ENCODE data around the gene IFITM10. TPM values are rescaled to one million over a fixed set of nuclear protein-coding genes. Genes with fewer than 3 reads are reported as not detected.
A peak's percentile ranks its signal among the peaks of the same experiment; 100 is the strongest.

IFITM10 gene
- total RNA-seq, 1 experiment from 2014 or later, result 18.0 TPM

GRCh38 chr11:1744891-1745700, 5.3 kb downstream of the IFITM10 start:
- DNase-seq (ENCODE audit: low read depth, low spot score) (no peak), ATAC-seq (no peak)
- intact Hi-C loops (cut with micrococcal nuclease; ENCODE audit: unreplicated experiment) (no loop called here), in situ Hi-C loops (cut with HindIII; ENCODE audit: low pct_unique_long_range_greater_than_20kb, low sequenced_read_pairs) (no loop called here)
- no peak for TF ChIP-seq CTCF (IDR thresholded peaks at IDR 0.05)
- TF ChIP-seq TCF7L2 (IDR thresholded peaks at IDR 0.05; ENCODE audit: low read depth, low read length), result no peak
- no TSS peak for BruUV-seq (replicated peaks)
- Histone ChIP-seq H3K36me3 (ENCODE audit: control insufficient read depth, insufficient read depth, low read length) (no peaks in the 10 kb centered on the region), H3K9me3 (ENCODE audit: control insufficient read depth, insufficient read depth, low read depth, low read length) (no peaks in the 10 kb centered on the region), H3K27ac (ENCODE audit: low read length) (no peak overlapping the region), H3K27me3 (ENCODE audit: control insufficient read depth, insufficient read depth, low read length) (no peaks in the 10 kb centered on the region), H3K4me1 (ENCODE audit: control insufficient read depth, insufficient read depth, low read length) (peaks cover 8% of the 10 kb centered on the region), H3K4me3 (ENCODE audit: low read depth in 2 of 2, low read length in 2 of 2) (no peak overlapping the region)
- CTCF ChIA-PET, result interaction anchor here (1.2 kb wide), 2 partner anchors 51 to 92 kb away, joined by 3 to 4 read pairs; no protein-coding TSS in a partner anchor
- POLR2A ChIA-PET, result no interaction called here

GRCh38 chr11:1744137-1744886, 6.1 kb downstream of the IFITM10 start:
- ChIA-PET CTCF (interaction anchor here (0.6 to 1.2 kb wide), 3 partner anchors 50 to 675 kb away, joined by 3 to 4 read pairs (median 3); no protein-coding TSS in a partner anchor), POLR2A (no interaction called here)
- no peak for DNase-seq (ENCODE audit: low read depth, low spot score)
- in situ Hi-C loops (cut with HindIII; ENCODE audit: low pct_unique_long_range_greater_than_20kb, low sequenced_read_pairs) (no loop called here), intact Hi-C loops (cut with micrococcal nuclease; ENCODE audit: unreplicated experiment) (no loop called here)
- no peaks in the 10 kb centered on the region; the same call in 1 of the 2 replicates for H3K27me3 ChIP-seq (ENCODE audit: control insufficient read depth, insufficient read depth, low read length)
- H3K9me3 ChIP-seq (ENCODE audit: control insufficient read depth, insufficient read depth, low read depth, low read length), result no peaks in the 10 kb centered on the region
- H3K4me3 ChIP-seq (ENCODE audit: low read depth in 2 of 2, low read length in 2 of 2), result no peak overlapping the region
- no peak for ATAC-seq
- H3K36me3 ChIP-seq (ENCODE audit: control insufficient read depth, insufficient read depth, low read length), result no peaks in the 10 kb centered on the region
- TF ChIP-seq SIN3A (IDR thresholded peaks at IDR 0.05; ENCODE audit: borderline replicate concordance, insufficient read depth, low read depth, low read length) (no peak), POLR2AphosphoS5 (IDR thresholded peaks at IDR 0.05; ENCODE audit: low read depth, low read length) (no peak), CTCF (IDR thresholded peaks at IDR 0.05) (no peak), TCF7L2 (IDR thresholded peaks at IDR 0.05; ENCODE audit: low read depth, low read length) (no peak), REST (IDR thresholded peaks at IDR 0.05; ENCODE audit: insufficient read depth in 1 of 2, low read depth in 2 of 2, low read length in 1 of 2) (no peak)
- TSS peak; percentile 9 for BruUV-seq (replicated peaks)
- no peak overlapping the region for H3K27ac ChIP-seq (ENCODE audit: low read length)
- H3K4me1 ChIP-seq (ENCODE audit: control insufficient read depth, insufficient read depth, low read length), result peaks cover under 1% of the 10 kb centered on the region; the same call in 1 of the 2 replicates

Measured in Panc1 (cell line).